ENCODE measurements around the gene SEMA4G. TPM values are rescaled to one million over a fixed set of nuclear protein-coding genes. Genes with fewer than 3 reads are reported as not detected.

The SEMA4G gene
- total and polyA plus RNA-seq, 2 experiments from 2014 or later = 5.3 to 8.5 TPM

DNA sequence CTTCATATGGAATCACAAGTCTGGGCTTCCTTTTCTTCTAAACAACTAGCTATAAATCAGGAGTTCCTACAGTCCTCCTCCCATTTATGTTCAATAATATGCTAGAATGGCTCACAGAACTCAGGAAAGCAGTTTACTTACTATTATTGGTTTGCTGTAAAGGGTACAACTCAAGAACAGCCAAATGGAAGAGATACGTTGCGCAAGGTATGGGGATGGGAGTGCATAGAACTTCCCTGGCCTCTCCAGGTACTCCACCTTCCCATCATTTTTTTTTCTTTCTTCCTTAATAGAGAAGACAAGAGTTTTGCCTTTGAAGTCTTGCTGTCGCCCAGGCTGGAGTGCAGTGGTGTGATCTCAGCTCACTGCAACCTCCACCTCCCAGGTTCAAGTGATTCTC, 27.1 kb upstream of the SEMA4G start:
- DNase-seq (ENCODE audit: low spot score) = no peak
- ATAC-seq = no peak
- H3K36me3 Mint-ChIP-seq (ENCODE audit: low read depth) = peaks cover 61% of the 10 kb centered on the region

More for the DNA sequence above, 27.1 kb upstream of the SEMA4G start:
- H4K20me1 ChIP-seq (replicated peaks; ENCODE audit: insufficient read depth) = no peaks in the 10 kb centered on the region
- H3K4me2 ChIP-seq = no peak overlapping the region
- Mint-ChIP-seq H3K4me3 (no peak overlapping the region), H3K27me3 (ENCODE audit: insufficient read depth, low read depth, poor library complexity) (no peaks in the 10 kb centered on the region), H3K4me1 (no peaks in the 10 kb centered on the region), H3K9me3 (no peaks in the 10 kb centered on the region; the same call in 2 of the 3 replicates), H3K27ac (no peak overlapping the region)
- H3F3A ChIP-seq (replicated peaks; ENCODE audit: low read depth) = no peaks in the 10 kb centered on the region
- H2AFZ ChIP-seq = no peak overlapping the region
- no peak for TF ChIP-seq POLR2AphosphoS5 (IDR thresholded peaks at IDR 0.05; ENCODE audit: low read depth)
- TF ChIP-seq, protein P1, sequence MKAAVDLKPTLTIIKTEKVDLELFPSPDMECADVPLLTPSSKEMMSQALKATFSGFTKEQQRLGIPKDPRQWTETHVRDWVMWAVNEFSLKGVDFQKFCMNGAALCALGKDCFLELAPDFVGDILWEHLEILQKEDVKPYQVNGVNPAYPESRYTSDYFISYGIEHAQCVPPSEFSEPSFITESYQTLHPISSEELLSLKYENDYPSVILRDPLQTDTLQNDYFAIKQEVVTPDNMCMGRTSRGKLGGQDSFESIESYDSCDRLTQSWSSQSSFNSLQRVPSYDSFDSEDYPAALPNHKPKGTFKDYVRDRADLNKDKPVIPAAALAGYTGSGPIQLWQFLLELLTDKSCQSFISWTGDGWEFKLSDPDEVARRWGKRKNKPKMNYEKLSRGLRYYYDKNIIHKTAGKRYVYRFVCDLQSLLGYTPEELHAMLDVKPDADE (IDR thresholded peaks at IDR 0.05) = no peak
- TF ChIP-seq ZNF114 (CRISPR knock-in tag; IDR thresholded peaks at IDR 0.05) = no peak
- no peak for TF ChIP-seq JUNB (IDR thresholded peaks at IDR 0.05; ENCODE audit: unreplicated experiment)
- no peak for TF ChIP-seq EZH2phosphoT487 (IDR thresholded peaks at IDR 0.05; ENCODE audit: unreplicated experiment)
- TF ChIP-seq, protein P2, sequence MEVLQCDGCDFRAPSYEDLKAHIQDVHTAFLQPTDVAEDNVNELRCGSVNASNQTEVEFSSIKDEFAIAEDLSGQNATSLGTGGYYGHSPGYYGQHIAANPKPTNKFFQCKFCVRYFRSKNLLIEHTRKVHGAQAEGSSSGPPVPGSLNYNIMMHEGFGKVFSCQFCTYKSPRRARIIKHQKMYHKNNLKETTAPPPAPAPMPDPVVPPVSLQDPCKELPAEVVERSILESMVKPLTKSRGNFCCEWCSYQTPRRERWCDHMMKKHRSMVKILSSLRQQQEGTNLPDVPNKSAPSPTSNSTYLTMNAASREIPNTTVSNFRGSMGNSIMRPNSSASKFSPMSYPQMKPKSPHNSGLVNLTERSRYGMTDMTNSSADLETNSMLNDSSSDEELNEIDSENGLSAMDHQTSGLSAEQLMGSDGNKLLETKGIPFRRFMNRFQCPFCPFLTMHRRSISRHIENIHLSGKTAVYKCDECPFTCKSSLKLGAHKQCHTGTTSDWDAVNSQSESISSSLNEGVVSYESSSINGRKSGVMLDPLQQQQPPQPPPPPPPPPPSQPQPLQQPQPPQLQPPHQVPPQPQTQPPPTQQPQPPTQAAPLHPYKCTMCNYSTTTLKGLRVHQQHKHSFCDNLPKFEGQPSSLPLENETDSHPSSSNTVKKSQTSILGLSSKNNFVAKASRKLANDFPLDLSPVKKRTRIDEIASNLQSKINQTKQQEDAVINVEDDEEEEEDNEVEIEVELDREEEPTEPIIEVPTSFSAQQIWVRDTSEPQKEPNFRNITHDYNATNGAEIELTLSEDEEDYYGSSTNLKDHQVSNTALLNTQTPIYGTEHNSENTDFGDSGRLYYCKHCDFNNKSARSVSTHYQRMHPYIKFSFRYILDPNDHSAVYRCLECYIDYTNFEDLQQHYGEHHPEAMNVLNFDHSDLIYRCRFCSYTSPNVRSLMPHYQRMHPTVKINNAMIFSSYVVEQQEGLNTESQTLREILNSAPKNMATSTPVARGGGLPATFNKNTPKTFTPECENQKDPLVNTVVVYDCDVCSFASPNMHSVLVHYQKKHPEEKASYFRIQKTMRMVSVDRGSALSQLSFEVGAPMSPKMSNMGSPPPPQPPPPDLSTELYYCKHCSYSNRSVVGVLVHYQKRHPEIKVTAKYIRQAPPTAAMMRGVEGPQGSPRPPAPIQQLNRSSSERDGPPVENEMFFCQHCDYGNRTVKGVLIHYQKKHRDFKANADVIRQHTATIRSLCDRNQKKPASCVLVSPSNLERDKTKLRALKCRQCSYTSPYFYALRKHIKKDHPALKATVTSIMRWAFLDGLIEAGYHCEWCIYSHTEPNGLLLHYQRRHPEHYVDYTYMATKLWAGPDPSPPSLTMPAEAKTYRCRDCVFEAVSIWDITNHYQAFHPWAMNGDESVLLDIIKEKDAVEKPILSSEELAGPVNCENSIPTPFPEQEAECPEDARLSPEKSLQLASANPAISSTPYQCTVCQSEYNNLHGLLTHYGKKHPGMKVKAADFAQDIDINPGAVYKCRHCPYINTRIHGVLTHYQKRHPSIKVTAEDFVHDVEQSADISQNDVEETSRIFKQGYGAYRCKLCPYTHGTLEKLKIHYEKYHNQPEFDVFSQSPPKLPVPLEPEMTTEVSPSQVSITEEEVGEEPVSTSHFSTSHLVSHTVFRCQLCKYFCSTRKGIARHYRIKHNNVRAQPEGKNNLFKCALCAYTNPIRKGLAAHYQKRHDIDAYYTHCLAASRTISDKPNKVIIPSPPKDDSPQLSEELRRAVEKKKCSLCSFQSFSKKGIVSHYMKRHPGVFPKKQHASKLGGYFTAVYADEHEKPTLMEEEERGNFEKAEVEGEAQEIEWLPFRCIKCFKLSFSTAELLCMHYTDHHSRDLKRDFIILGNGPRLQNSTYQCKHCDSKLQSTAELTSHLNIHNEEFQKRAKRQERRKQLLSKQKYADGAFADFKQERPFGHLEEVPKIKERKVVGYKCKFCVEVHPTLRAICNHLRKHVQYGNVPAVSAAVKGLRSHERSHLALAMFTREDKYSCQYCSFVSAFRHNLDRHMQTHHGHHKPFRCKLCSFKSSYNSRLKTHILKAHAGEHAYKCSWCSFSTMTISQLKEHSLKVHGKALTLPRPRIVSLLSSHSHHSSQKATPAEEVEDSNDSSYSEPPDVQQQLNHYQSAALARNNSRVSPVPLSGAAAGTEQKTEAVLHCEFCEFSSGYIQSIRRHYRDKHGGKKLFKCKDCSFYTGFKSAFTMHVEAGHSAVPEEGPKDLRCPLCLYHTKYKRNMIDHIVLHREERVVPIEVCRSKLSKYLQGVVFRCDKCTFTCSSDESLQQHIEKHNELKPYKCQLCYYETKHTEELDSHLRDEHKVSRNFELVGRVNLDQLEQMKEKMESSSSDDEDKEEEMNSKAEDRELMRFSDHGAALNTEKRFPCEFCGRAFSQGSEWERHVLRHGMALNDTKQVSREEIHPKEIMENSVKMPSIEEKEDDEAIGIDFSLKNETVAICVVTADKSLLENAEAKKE (CRISPR knock-in tag; IDR thresholded peaks at IDR 0.05) = no peak
- no peak for TF ChIP-seq CREB1 (CRISPR knock-in tag; IDR thresholded peaks at IDR 0.05; ENCODE audit: low read depth)
- TF ChIP-seq, protein P3, sequence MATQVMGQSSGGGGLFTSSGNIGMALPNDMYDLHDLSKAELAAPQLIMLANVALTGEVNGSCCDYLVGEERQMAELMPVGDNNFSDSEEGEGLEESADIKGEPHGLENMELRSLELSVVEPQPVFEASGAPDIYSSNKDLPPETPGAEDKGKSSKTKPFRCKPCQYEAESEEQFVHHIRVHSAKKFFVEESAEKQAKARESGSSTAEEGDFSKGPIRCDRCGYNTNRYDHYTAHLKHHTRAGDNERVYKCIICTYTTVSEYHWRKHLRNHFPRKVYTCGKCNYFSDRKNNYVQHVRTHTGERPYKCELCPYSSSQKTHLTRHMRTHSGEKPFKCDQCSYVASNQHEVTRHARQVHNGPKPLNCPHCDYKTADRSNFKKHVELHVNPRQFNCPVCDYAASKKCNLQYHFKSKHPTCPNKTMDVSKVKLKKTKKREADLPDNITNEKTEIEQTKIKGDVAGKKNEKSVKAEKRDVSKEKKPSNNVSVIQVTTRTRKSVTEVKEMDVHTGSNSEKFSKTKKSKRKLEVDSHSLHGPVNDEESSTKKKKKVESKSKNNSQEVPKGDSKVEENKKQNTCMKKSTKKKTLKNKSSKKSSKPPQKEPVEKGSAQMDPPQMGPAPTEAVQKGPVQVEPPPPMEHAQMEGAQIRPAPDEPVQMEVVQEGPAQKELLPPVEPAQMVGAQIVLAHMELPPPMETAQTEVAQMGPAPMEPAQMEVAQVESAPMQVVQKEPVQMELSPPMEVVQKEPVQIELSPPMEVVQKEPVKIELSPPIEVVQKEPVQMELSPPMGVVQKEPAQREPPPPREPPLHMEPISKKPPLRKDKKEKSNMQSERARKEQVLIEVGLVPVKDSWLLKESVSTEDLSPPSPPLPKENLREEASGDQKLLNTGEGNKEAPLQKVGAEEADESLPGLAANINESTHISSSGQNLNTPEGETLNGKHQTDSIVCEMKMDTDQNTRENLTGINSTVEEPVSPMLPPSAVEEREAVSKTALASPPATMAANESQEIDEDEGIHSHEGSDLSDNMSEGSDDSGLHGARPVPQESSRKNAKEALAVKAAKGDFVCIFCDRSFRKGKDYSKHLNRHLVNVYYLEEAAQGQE (IDR thresholded peaks at IDR 0.05; ENCODE audit: unreplicated experiment) = no peak
- TF ChIP-seq, protein P4, sequence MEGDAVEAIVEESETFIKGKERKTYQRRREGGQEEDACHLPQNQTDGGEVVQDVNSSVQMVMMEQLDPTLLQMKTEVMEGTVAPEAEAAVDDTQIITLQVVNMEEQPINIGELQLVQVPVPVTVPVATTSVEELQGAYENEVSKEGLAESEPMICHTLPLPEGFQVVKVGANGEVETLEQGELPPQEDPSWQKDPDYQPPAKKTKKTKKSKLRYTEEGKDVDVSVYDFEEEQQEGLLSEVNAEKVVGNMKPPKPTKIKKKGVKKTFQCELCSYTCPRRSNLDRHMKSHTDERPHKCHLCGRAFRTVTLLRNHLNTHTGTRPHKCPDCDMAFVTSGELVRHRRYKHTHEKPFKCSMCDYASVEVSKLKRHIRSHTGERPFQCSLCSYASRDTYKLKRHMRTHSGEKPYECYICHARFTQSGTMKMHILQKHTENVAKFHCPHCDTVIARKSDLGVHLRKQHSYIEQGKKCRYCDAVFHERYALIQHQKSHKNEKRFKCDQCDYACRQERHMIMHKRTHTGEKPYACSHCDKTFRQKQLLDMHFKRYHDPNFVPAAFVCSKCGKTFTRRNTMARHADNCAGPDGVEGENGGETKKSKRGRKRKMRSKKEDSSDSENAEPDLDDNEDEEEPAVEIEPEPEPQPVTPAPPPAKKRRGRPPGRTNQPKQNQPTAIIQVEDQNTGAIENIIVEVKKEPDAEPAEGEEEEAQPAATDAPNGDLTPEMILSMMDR (conservative IDR thresholded peaks at IDR 0.05; ENCODE audit: low read depth in 2 of 2) = no peak
- H3K9me2 ChIP-seq (ENCODE audit: insufficient read depth) = no peaks in the 10 kb centered on the region
- H3K27ac ChIP-seq (ENCODE audit: low read depth) = no peak overlapping the region
- H3K79me2 ChIP-seq (replicated peaks; ENCODE audit: insufficient read depth) = no peaks in the 10 kb centered on the region
- no peak overlapping the region for H3K4me3 ChIP-seq
- peaks cover 34% of the 10 kb centered on the region for H3K36me3 ChIP-seq (ENCODE audit: insufficient read depth)
- H3K27me3 ChIP-seq (ENCODE audit: insufficient read depth) = no peaks in the 10 kb centered on the region
- H3K4me1 ChIP-seq (ENCODE audit: insufficient read depth) = no peaks in the 10 kb centered on the region
